Loucy (cell line): ENCODE measurements around the gene MAN2A1.

Experiments used
- EZH2phosphoT487 ChIP-seq: fragments of 200-600 bp; IDR thresholded peaks from 2 replicates; pipeline ENCODE4 v1.6.1; 2018; ENCODE audit warnings: antibody characterized with exemption, mild to moderate bottlenecking, moderate library complexity, borderline replicate concordance
- TF ChIP-seq, protein P1 (sequence below): fragments of 200-600 bp; sonication (generic); conservative IDR thresholded peaks from 2 replicates; pipeline ENCODE4 v1.5.1; 2014; ENCODE audit warnings: mild to moderate bottlenecking, antibody characterized with exemption, low read length

DNA sequence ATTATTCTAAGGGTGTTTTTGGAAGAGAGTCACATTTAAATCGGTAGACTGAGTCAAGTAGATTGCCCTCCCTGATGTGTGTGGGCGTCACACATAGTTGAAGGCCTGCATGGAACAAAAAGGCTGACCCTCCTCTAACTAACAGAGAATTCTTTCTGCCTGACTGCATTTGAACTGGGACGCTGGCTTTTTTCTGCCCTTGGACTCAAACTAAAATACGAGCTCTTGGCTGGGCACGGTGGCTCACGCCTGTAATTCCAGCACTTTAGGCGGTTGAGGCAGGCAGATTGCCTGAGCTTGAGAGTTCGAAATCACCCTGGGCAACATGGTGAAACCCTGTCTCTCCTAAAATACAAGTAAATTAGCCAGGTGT lies 209.4 kb downstream of the MAN2A1 start:
- TF ChIP-seq, protein P1, sequence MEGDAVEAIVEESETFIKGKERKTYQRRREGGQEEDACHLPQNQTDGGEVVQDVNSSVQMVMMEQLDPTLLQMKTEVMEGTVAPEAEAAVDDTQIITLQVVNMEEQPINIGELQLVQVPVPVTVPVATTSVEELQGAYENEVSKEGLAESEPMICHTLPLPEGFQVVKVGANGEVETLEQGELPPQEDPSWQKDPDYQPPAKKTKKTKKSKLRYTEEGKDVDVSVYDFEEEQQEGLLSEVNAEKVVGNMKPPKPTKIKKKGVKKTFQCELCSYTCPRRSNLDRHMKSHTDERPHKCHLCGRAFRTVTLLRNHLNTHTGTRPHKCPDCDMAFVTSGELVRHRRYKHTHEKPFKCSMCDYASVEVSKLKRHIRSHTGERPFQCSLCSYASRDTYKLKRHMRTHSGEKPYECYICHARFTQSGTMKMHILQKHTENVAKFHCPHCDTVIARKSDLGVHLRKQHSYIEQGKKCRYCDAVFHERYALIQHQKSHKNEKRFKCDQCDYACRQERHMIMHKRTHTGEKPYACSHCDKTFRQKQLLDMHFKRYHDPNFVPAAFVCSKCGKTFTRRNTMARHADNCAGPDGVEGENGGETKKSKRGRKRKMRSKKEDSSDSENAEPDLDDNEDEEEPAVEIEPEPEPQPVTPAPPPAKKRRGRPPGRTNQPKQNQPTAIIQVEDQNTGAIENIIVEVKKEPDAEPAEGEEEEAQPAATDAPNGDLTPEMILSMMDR: no peak
- no peak for TF ChIP-seq EZH2phosphoT487
